ENCODE measurements around the gene CYP2A6. TPM values are rescaled to one million over a fixed set of nuclear protein-coding genes. Genes with fewer than 3 reads are reported as not detected.

The CYP2A6 gene
- total and polyA plus RNA-seq, 8 donors, result 0.13 to 1.2 (median 0.54) TPM; not detected in 1

DNA sequence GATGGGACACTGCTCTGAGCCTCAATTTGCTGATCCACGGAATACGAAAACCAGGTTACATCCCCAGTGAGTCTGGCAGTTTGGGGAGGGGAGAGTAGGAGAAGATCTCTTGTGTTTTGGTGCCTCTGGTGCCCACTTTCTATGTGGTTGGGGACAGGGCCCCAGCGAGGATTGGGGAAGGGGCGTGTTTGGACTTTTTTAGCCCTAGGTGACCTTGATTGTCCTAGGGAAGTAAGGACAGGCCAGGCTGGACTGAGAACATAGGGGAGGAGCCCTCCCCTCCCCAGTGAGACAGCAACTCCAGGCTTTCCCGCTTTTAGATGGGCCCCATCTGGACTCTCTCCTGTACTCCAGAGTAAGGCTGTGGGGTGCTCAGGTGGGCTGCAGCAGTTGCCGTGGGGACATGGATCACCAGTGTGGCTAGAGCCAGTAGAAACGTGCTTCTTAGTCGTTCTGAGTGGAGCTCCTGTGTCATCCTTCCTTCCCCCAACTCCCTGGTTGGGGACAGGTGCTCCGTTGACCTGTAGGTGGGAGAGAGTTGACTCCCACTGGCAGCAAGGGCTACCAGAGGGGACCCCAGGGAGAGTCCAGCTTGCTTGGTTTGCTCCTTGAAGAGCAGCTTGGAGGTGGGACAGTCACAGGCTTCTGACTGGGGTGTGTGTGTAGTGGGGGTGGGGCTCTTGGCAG, 46.9 kb downstream of the CYP2A6 start:
- Histone ChIP-seq H3K27ac (peak overlapping the region; percentile 69 to 91), H3K36me3 (peaks cover 0 to 73% of the 10 kb centered on the region in 2 donors), H3K4me1 (peaks cover 65 to 85% of the 10 kb centered on the region in 2 donors), H3K9me3 (no peaks in the 10 kb centered on the region), H3K27me3 (no peaks in the 10 kb centered on the region), H3K4me3 (peak overlapping the region in 1 of 2 donors; percentile 96)
- no peak for ATAC-seq
- TF ChIP-seq, protein P1, sequence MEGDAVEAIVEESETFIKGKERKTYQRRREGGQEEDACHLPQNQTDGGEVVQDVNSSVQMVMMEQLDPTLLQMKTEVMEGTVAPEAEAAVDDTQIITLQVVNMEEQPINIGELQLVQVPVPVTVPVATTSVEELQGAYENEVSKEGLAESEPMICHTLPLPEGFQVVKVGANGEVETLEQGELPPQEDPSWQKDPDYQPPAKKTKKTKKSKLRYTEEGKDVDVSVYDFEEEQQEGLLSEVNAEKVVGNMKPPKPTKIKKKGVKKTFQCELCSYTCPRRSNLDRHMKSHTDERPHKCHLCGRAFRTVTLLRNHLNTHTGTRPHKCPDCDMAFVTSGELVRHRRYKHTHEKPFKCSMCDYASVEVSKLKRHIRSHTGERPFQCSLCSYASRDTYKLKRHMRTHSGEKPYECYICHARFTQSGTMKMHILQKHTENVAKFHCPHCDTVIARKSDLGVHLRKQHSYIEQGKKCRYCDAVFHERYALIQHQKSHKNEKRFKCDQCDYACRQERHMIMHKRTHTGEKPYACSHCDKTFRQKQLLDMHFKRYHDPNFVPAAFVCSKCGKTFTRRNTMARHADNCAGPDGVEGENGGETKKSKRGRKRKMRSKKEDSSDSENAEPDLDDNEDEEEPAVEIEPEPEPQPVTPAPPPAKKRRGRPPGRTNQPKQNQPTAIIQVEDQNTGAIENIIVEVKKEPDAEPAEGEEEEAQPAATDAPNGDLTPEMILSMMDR (IDR thresholded peaks at IDR 0.05), result no peak
- intact Hi-C loops (cut with DNase I), result no loop called here
- DNase-seq, result no peak

DNA sequence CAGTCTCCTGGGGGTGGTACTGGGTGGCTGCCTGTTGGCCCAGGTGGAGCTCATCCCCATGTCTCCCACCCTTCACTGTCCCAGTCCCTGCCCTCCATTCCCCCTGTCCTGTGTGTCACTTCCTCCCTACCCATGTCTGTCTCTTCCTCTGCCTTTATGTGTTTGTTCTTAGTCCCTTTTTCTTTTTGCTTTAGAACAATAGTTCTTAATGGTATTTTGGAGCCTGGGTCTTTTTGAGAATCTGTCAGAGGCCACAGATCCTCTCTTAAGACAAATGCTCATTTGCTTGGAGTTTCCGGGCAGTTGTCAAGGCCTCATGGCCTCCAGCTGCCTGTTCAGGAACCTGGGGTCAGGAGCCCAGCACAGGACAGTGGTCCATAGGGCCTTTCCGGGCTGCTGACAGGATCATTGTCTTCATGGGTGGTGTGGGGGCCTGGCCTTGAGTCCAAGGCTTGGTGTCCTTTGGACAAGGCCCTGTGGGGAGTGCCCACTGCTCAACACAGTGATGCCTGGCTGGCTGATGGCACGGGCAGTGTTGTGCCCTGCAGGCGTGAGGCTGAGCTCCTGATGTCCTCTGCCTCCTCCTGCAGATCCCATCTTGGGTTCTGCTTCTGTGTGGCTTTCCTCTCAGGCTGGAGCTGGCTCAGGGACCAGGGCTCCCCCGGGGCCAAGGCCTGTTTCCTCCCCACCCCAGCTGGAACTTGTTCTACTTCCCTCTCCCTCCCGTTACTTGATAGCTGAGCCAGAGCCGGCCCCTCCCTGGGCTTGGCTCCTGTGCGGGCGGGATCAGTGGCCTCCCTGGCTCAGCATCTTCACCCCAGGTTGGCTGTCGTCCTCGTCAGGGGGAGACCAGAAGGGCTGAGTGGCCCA, 47.7 kb downstream of the CYP2A6 start:
- H3K4me3 ChIP-seq, result peak overlapping the region; percentile 3 to 96
- H3K36me3 ChIP-seq, result peaks cover 0 to 65% of the 10 kb centered on the region in 2 donors
- peak in 2 of 4 donors; percentile 68 to 88 for DNase-seq
- peak overlapping the region; percentile 69 to 91 for H3K27ac ChIP-seq
- intact Hi-C loops (cut with DNase I), result no loop called here
- peak; percentile 8 for ATAC-seq
- H3K4me1 ChIP-seq, result peaks cover 65 to 83% of the 10 kb centered on the region in 2 donors
- TF ChIP-seq, protein P1 (IDR thresholded peaks at IDR 0.05), result no peak
- no peaks in the 10 kb centered on the region for H3K27me3 ChIP-seq
- H3K9me3 ChIP-seq, result no peaks in the 10 kb centered on the region

DNA sequence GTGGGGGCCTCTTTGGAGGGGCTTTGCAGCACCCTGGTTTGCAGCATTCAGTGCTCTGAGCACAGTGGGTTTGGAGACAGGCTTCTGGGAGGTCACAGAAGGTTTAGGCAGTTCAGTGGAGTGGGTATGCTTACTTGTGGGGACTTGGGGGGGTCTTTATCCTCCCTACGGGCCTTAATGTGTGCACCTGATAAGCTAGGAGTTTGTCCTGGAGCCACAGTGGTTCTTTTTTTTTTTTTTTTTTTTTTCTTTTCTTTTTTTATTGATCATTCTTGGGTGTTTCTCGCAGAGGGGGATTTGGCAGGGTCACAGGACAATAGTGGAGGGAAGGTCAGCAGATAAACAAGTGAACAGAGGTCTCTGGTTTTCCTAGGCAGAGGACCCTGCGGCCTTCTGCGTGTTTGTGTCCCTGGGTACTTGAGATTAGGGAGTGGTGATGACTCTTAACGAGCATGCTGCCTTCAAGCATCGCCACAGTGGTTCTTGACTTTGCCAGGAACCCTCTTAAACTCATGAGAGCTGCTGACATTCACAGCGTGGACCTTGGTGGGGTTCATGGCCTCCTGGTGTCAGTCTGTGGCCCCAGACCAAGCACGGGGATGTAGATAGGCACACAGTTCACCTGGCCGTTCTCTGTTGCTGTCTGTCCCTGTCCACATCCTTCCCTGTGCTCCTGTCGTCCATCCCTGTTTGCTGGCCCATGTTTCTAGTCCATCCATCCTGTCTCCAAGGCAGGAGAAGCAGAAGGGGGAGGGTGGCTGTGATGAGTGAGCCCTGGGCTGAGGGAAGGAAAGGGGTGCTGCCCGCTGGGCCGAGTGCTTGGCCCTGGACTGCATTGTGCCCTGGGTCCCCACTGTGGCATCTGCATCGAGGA, 48.6 kb downstream of the CYP2A6 start:
- DNase-seq (peak in 1 of 4 donors; percentile 62), ATAC-seq (peak; percentile 1)
- intact Hi-C loops (cut with DNase I), result no loop called here
- H3K36me3 ChIP-seq, result peaks cover 0 to 56% of the 10 kb centered on the region in 2 donors
- H3K27me3 ChIP-seq, result no peaks in the 10 kb centered on the region
- peak overlapping the region; percentile 69 to 91 for H3K27ac ChIP-seq
- H3K4me3 ChIP-seq, result peak overlapping the region; percentile 8 to 96
- H3K4me1 ChIP-seq, result peaks cover 64 to 77% of the 10 kb centered on the region in 2 donors
- TF ChIP-seq, protein P1 (IDR thresholded peaks at IDR 0.05), result no peak
- H3K9me3 ChIP-seq, result no peaks in the 10 kb centered on the region

DNA sequence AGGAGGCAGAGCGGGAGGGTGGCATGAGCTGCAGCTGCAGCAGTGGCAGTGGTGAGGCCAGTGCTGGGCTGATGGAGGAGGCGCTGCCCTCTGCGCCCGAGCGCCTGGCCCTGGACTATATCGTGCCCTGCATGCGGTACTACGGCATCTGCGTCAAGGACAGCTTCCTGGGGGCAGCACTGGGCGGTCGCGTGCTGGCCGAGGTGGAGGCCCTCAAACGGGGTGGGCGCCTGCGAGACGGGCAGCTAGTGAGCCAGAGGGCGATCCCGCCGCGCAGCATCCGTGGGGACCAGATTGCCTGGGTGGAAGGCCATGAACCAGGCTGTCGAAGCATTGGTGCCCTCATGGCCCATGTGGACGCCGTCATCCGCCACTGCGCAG, 49.3 kb downstream of the CYP2A6 start:
- Histone ChIP-seq H3K27ac (peak overlapping the region; percentile 69 to 91), H3K36me3 (peaks cover 0 to 52% of the 10 kb centered on the region in 2 donors), H3K27me3 (no peaks in the 10 kb centered on the region), H3K4me1 (peaks cover 57 to 71% of the 10 kb centered on the region in 2 donors), H3K4me3 (peak overlapping the region; percentile 58 to 96), H3K9me3 (no peaks in the 10 kb centered on the region)
- TF ChIP-seq, protein P1 (IDR thresholded peaks at IDR 0.05), result no peak
- intact Hi-C loops (cut with DNase I), result no loop called here
- no peak for ATAC-seq
- peak in 1 of 4 donors; percentile 80 for DNase-seq

All from left lung (tissue), 10 donors.